ENCODE results near the gene PGAP1. TPM values are rescaled to one million over a fixed set of nuclear protein-coding genes. Genes with fewer than 3 reads are reported as not detected.

Gene PGAP1
- total and polyA plus RNA-seq, 8 donors: 0.56 to 56.9 (median 3.1) TPM

GRCh38 chr2:196965651-196966050 lies 39.1 kb upstream of the PGAP1 start:
- DNase-seq: no peak
- peak overlapping the region in 1 of 5 donors; percentile 61 for H3K27ac ChIP-seq
- no peaks in the 10 kb centered on the region for H3K27me3 ChIP-seq
- TF ChIP-seq EP300 (IDR thresholded peaks at IDR 0.05) (no peak), POLR2A (IDR thresholded peaks at IDR 0.05) (no peak), POLR2AphosphoS5 (IDR thresholded peaks at IDR 0.05) (no peak)
- TF ChIP-seq, protein P1, sequence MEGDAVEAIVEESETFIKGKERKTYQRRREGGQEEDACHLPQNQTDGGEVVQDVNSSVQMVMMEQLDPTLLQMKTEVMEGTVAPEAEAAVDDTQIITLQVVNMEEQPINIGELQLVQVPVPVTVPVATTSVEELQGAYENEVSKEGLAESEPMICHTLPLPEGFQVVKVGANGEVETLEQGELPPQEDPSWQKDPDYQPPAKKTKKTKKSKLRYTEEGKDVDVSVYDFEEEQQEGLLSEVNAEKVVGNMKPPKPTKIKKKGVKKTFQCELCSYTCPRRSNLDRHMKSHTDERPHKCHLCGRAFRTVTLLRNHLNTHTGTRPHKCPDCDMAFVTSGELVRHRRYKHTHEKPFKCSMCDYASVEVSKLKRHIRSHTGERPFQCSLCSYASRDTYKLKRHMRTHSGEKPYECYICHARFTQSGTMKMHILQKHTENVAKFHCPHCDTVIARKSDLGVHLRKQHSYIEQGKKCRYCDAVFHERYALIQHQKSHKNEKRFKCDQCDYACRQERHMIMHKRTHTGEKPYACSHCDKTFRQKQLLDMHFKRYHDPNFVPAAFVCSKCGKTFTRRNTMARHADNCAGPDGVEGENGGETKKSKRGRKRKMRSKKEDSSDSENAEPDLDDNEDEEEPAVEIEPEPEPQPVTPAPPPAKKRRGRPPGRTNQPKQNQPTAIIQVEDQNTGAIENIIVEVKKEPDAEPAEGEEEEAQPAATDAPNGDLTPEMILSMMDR (IDR thresholded peaks at IDR 0.05): no peak
- intact Hi-C loops (cut with DNase I; ENCODE audit: low total_unique reads): no loop called here
- H3K4me1 ChIP-seq: peaks cover 0 to 19% (median 2%) of the 10 kb centered on the region in 4 donors
- no peak overlapping the region for H3K4me3 ChIP-seq
- no peaks in the 10 kb centered on the region for H3K9me3 ChIP-seq
- WGBS, 5 donors: 53 to 77% (median 55%) methylated on average over 4 of the region's 4 CpGs
- no peaks in the 10 kb centered on the region for H3K36me3 ChIP-seq

DNA sequence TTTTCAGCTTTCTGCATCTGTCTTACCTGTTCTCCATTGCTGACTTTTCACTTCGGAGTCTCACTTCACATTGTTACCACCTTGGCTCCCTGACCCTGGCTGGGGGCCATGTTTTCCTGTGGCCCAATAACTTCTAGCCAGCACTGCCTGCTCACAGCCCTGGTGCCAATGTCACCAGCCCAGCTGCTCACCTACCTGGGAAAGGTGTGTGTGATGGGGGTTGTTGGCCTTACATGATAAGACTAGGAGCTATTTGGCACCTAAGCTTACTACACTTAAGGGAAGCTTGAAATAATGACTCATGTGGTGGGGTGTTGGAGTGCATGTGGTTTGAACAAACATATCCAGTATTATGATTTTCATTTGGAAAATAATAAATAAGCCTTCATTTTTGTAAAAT lies 37.5 kb upstream of the PGAP1 start:
- Histone ChIP-seq H3K36me3 (no peaks in the 10 kb centered on the region), H3K4me3 (no peak overlapping the region), H3K27ac (peak overlapping the region in 1 of 5 donors; percentile 19), H3K27me3 (no peaks in the 10 kb centered on the region), H3K4me1 (peaks cover 0 to 30% (median 7%) of the 10 kb centered on the region in 4 donors), H3K9me3 (no peaks in the 10 kb centered on the region)
- WGBS, 5 donors: 27 to 70% (median 43%) methylated on average over 1 of the region's 1 CpG
- peak; percentile 46 to 68 for DNase-seq
- TF ChIP-seq EP300 (IDR thresholded peaks at IDR 0.05) (no peak), POLR2AphosphoS5 (IDR thresholded peaks at IDR 0.05) (peak in 2 of 3 donors; percentile 34 to 65)
- TF ChIP-seq, protein P1 (IDR thresholded peaks at IDR 0.05): no peak
- intact Hi-C loops (cut with DNase I; ENCODE audit: low total_unique reads): no loop called here

- H3K4me3 ChIP-seq: no peak overlapping the region
- no peak overlapping the region for H3K27ac ChIP-seq
- WGBS, 5 donors: 72 to 85% (median 81%) methylated on average over 2 of the region's 2 CpGs
- H3K4me1 ChIP-seq: peaks cover 0 to 30% (median 7%) of the 10 kb centered on the region in 4 donors
- DNase-seq: no peak
- no peaks in the 10 kb centered on the region for H3K27me3 ChIP-seq
- intact Hi-C loops (cut with DNase I; ENCODE audit: low total_unique reads): no loop called here
- TF ChIP-seq, protein P1 (IDR thresholded peaks at IDR 0.05): no peak
- TF ChIP-seq POLR2AphosphoS5 (IDR thresholded peaks at IDR 0.05) (no peak), EP300 (IDR thresholded peaks at IDR 0.05) (no peak), POLR2A (IDR thresholded peaks at IDR 0.05) (no peak)
- H3K36me3 ChIP-seq: no peaks in the 10 kb centered on the region
- H3K9me3 ChIP-seq: no peaks in the 10 kb centered on the region
Observed at GRCh38 chr2:196963043-196963442, 36.5 kb upstream of the PGAP1 start.

DNA sequence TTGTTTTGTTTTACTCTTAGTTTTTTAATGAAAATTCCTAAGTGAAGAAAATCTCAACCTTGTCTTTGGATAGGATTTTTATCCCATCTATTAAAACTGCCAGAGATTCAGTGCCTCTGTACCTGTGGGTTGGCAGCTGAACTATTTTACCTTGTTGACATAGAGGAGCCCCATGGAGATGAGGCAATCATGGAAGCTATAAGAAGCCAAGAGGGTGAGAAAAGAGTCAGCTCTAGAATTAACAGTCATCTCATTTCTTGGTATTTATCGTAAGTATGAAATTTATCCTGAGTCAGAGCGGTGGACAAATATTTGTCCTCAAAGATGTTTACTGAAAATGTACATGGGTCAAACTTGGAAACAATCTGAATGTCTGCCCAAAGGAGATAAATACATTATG lies 35.8 kb upstream of the PGAP1 start:
- H3K27ac ChIP-seq: no peak overlapping the region
- no peak overlapping the region for H3K4me3 ChIP-seq
- TF ChIP-seq EP300 (IDR thresholded peaks at IDR 0.05) (no peak), POLR2A (IDR thresholded peaks at IDR 0.05) (no peak), POLR2AphosphoS5 (IDR thresholded peaks at IDR 0.05) (no peak)
- TF ChIP-seq, protein P1 (IDR thresholded peaks at IDR 0.05): no peak
- no peaks in the 10 kb centered on the region for H3K27me3 ChIP-seq
- intact Hi-C loops (cut with DNase I; ENCODE audit: low total_unique reads): no loop called here
- no peaks in the 10 kb centered on the region for H3K36me3 ChIP-seq
- DNase-seq: no peak
- H3K9me3 ChIP-seq: no peaks in the 10 kb centered on the region
- peaks cover 0 to 29% (median 6%) of the 10 kb centered on the region in 4 donors for H3K4me1 ChIP-seq
- WGBS, 5 donors: 80 to 90% (median 84%) methylated on average over 2 of the region's 2 CpGs
